ENCODE data around the gene NRM. TPM values are rescaled to one million over a fixed set of nuclear protein-coding genes. Genes with fewer than 3 reads are reported as not detected.

Gene NRM
- total RNA-seq, 1 donor from 2014 or later: 52.2 TPM

GRCh38 chr6:30712441-30712945, 21.7 kb upstream of the NRM start:
- H3K27me3 Mint-ChIP-seq (ENCODE audit: unreplicated experiment): peaks cover 13% of the 10 kb centered on the region
- DNase-seq: no peak
- no peak for TF ChIP-seq CTCF (IDR thresholded peaks at IDR 0.05; ENCODE audit: partially characterized antibody, unreplicated experiment)
- H3K36me3 Mint-ChIP-seq (ENCODE audit: unreplicated experiment): peaks cover 13% of the 10 kb centered on the region
- peak overlapping the region; percentile 53 for H3K27ac Mint-ChIP-seq (ENCODE audit: unreplicated experiment)
- peaks cover 4% of the 10 kb centered on the region for H3K9me3 Mint-ChIP-seq (ENCODE audit: unreplicated experiment)
- no peak overlapping the region for H3K4me3 Mint-ChIP-seq (ENCODE audit: unreplicated experiment)
- peaks cover 6% of the 10 kb centered on the region for H3K4me1 Mint-ChIP-seq (ENCODE audit: low read depth, unreplicated experiment)

- no peak for TF ChIP-seq CTCF (IDR thresholded peaks at IDR 0.05; ENCODE audit: partially characterized antibody, unreplicated experiment)
- H3K9me3 Mint-ChIP-seq (ENCODE audit: unreplicated experiment): peaks cover 3% of the 10 kb centered on the region
- H3K27me3 Mint-ChIP-seq (ENCODE audit: unreplicated experiment): peaks cover 10% of the 10 kb centered on the region
- no peak for DNase-seq
- no peak overlapping the region for H3K27ac Mint-ChIP-seq (ENCODE audit: unreplicated experiment)
- H3K4me1 Mint-ChIP-seq (ENCODE audit: low read depth, unreplicated experiment): peaks cover 6% of the 10 kb centered on the region
- no peak overlapping the region for H3K4me3 Mint-ChIP-seq (ENCODE audit: unreplicated experiment)
- H3K36me3 Mint-ChIP-seq (ENCODE audit: unreplicated experiment): peaks cover 17% of the 10 kb centered on the region
Measured at GRCh38 chr6:30711758-30712380, 21.1 kb upstream of the NRM start.

GRCh38 chr6:30709101-30709868, 18.5 kb upstream of the NRM start:
- no peak overlapping the region for H3K4me3 Mint-ChIP-seq (ENCODE audit: unreplicated experiment)
- no peaks in the 10 kb centered on the region for H3K4me1 Mint-ChIP-seq (ENCODE audit: low read depth, unreplicated experiment)

GRCh38 chr6:30707281-30707850, 16.6 kb upstream of the NRM start:
- no peak for DNase-seq
- Mint-ChIP-seq H3K9me3 (ENCODE audit: unreplicated experiment) (peaks cover 6% of the 10 kb centered on the region), H3K27me3 (ENCODE audit: unreplicated experiment) (peaks cover 13% of the 10 kb centered on the region), H3K36me3 (ENCODE audit: unreplicated experiment) (peaks cover 9% of the 10 kb centered on the region), H3K4me3 (ENCODE audit: unreplicated experiment) (peak overlapping the region; percentile 32), H3K27ac (ENCODE audit: unreplicated experiment) (no peak overlapping the region), H3K4me1 (ENCODE audit: low read depth, unreplicated experiment) (no peaks in the 10 kb centered on the region)
- no peak for TF ChIP-seq CTCF (IDR thresholded peaks at IDR 0.05; ENCODE audit: partially characterized antibody, unreplicated experiment)

More at GRCh38 chr6:30709101-30709868, 18.5 kb upstream of the NRM start:
- no peak overlapping the region for H3K27ac Mint-ChIP-seq (ENCODE audit: unreplicated experiment)
- peaks cover 1% of the 10 kb centered on the region for H3K9me3 Mint-ChIP-seq (ENCODE audit: unreplicated experiment)
- H3K27me3 Mint-ChIP-seq (ENCODE audit: unreplicated experiment): peaks cover 9% of the 10 kb centered on the region
- DNase-seq: no peak
- peaks cover 18% of the 10 kb centered on the region for H3K36me3 Mint-ChIP-seq (ENCODE audit: unreplicated experiment)
- no peak for TF ChIP-seq CTCF (IDR thresholded peaks at IDR 0.05; ENCODE audit: partially characterized antibody, unreplicated experiment)
